Heart right ventricle (tissue), 16 donors: ENCODE results near the gene TSBP1. TPM values are rescaled to one million over a fixed set of nuclear protein-coding genes. Genes with fewer than 3 reads are reported as not detected.
"Not testable (repeated sequence)": the region's sequence is repeated elsewhere in the genome, so short reads cannot be mapped to it uniquely, and the experiment has no call there.

Source experiments
- ATAC-seq, 8 donors: fragments of 200-7000 bp; cut with Tn5 transposase; one replicate each; pipeline ENCODE4 v1.9.1; 2020; ENCODE audit warnings: mild to moderate bottlenecking in 8 of 8, moderate library complexity in 8 of 8, moderate number of reproducible peaks in 1 of 8
- DNase-seq, 2 donors: peaks; one replicate each; pipeline ENCODE4 v3.0.0-alpha.2; 2020
- H3K27ac ChIP-seq, 10 donors: fragments of 200-600 bp; sonication (generic) in 2 of 10; one replicate each; pipeline versions ENCODE4 v1.5.0 to v1.8.0; 2020 to 2022; ENCODE audit warnings: mild to moderate bottlenecking in 3 of 10
- H3K27me3 ChIP-seq, 7 donors: fragments of 200-600 bp; one replicate each; pipeline ENCODE4 v1.8.0; 2021 to 2022; ENCODE audit warnings: mild to moderate bottlenecking in 2 of 7
- H3K36me3 ChIP-seq, 9 donors: fragments of 200-600 bp; sonication (generic) in 1 of 9; one replicate each; pipeline versions ENCODE4 v1.5.0 to v1.8.0; 2020 to 2022; ENCODE audit warnings: mild to moderate bottlenecking in 2 of 9
- H3K4me1 ChIP-seq, 9 donors: fragments of 200-600 bp; sonication (generic) in 1 of 9; one replicate each; pipeline versions ENCODE4 v1.5.0 to v1.8.0; 2020 to 2022; ENCODE audit warnings: mild to moderate bottlenecking in 4 of 9
- H3K4me3 ChIP-seq, 10 donors: fragments of 200-600 bp; sonication (generic) in 2 of 10; one replicate each; pipeline versions ENCODE4 v1.5.0 to v1.8.0; 2020 to 2022; ENCODE audit warnings: mild to moderate bottlenecking in 7 of 10, moderate library complexity in 2 of 10
- H3K9me3 ChIP-seq, 11 donors: fragments of 200-600 bp in 10 of 11; sonication (generic) in 2 of 11; one replicate each; pipeline versions ENCODE4 v1.5.0 to v1.8.0; 2013 to 2022; ENCODE audit warnings: mild to moderate bottlenecking in 2 of 11, control low read depth in 1 of 11, moderate library complexity in 1 of 11
- WGBS, 2 donors: extraction: QIAGEN DNeasy Blood & Tissue Kit; methylation state at CpG; one replicate each; pipeline ENCODE4 v1.1.7; 2013; ENCODE audit warnings: inconsistent platforms in 1 of 2; 5-methylcytosine and 5-hydroxymethylcytosine counted together
- intact Hi-C, 10 donors: fragments of 100-400 bp; cut with DNase I; formaldehyde crosslinking; loops; one replicate each; pipeline versions ENCODE4 v1.11.1 to v1.14.2; 2022
- polyA plus RNA-seq, 2 donors: library from polyadenylated mRNA; stranded (reverse); fragments of 200-250 nt; gene quantifications; one replicate each; pipeline ENCODE4 v1.2.3, GENCODE V29; 2013
- total RNA-seq, 10 donors: library from RNA; stranded (reverse); fragmentation: NEBNext Ultra II Directional in 3 of 10; extraction: Animal tissue kit (Norgen Biotek cat#: 25700) in 3 of 10; gene quantifications; one replicate each; pipeline versions ENCODE4 v1.2.1 to v1.2.4, GENCODE V29; 2021 to 2023
- TF ChIP-seq, protein P1 (sequence below), 9 donors: fragments of 200-600 bp; sonication (generic) in 2 of 9; IDR thresholded peaks; one replicate each; pipeline versions ENCODE4 v1.5.0 to v1.8.0; 2021 to 2022; ENCODE audit warnings: antibody characterized with exemption in 9 of 9, mild to moderate bottlenecking in 5 of 9, moderate library complexity in 1 of 9
- donor health status: Arrhythmogenic right ventricular cardiomyopathy.
- donor health status: ischemic (EF 13 %, LVEDD 7.1; RV severe dilation, severe dysfunction).
- donor health status: healthy with polysubstance abuse.
- donor health status: DM: no; HTN: yes; CAD: no.
- donor health status: DM: no; HTN: no; CAD: no.
- donor health status: ischemic (EF 25% LVEDD 6.9; RV normal size, moderate dysfunction).
- donor health status: ischemic (EF 25% LVEDD 5.7; RV mildly dilated, moderate dysfunction).
- donor health status: healthy.
- donor health status: DM: yes; HTN: yes; CAD: no.
- donor health status: Ischemic cardiomyopathy.
- donor health status: ischemic (EF 35%, LVEDD 5.7; RV mildly dilated, moderate dysfunction).
- donor health status: nonischemic (EF 11% LVEDD 7.7; RV severe dilation, severe dysfunction).
- donor health status: DM: yes; HTN: yes; CAD: no.
- donor health status: PGD.
- donor health status: ischemic (EF 29% LVEDD 5.4; RV normal size, mild dysfunction).
- donor health status: nonischemic (EF 23%, LVEDD 6.1; RV moderate dilation, normal function).

The TSBP1 gene
- total and polyA plus RNA-seq, 12 donors = not detected

GRCh38 chr6:32291543-32291942, 80.2 kb downstream of the TSBP1 start:
- no peak for ATAC-seq
- DNase-seq = no peak
- TF ChIP-seq, protein P1, sequence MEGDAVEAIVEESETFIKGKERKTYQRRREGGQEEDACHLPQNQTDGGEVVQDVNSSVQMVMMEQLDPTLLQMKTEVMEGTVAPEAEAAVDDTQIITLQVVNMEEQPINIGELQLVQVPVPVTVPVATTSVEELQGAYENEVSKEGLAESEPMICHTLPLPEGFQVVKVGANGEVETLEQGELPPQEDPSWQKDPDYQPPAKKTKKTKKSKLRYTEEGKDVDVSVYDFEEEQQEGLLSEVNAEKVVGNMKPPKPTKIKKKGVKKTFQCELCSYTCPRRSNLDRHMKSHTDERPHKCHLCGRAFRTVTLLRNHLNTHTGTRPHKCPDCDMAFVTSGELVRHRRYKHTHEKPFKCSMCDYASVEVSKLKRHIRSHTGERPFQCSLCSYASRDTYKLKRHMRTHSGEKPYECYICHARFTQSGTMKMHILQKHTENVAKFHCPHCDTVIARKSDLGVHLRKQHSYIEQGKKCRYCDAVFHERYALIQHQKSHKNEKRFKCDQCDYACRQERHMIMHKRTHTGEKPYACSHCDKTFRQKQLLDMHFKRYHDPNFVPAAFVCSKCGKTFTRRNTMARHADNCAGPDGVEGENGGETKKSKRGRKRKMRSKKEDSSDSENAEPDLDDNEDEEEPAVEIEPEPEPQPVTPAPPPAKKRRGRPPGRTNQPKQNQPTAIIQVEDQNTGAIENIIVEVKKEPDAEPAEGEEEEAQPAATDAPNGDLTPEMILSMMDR (IDR thresholded peaks at IDR 0.05) = no peak
- Histone ChIP-seq H3K27ac (no peak overlapping the region), H3K4me3 (no peak overlapping the region), H3K27me3 (peaks cover 0 to 14% (median 0%) of the 10 kb centered on the region in 7 donors), H3K9me3 (no peaks in the 10 kb centered on the region), H3K4me1 (peaks cover 0 to 11% (median 7%) of the 10 kb centered on the region in 9 donors), H3K36me3 (no peaks in the 10 kb centered on the region)
- 73 to 98% methylated on average over 1 of the region's 1 CpG for WGBS, 2 donors
- intact Hi-C loops = no loop called here

DNA sequence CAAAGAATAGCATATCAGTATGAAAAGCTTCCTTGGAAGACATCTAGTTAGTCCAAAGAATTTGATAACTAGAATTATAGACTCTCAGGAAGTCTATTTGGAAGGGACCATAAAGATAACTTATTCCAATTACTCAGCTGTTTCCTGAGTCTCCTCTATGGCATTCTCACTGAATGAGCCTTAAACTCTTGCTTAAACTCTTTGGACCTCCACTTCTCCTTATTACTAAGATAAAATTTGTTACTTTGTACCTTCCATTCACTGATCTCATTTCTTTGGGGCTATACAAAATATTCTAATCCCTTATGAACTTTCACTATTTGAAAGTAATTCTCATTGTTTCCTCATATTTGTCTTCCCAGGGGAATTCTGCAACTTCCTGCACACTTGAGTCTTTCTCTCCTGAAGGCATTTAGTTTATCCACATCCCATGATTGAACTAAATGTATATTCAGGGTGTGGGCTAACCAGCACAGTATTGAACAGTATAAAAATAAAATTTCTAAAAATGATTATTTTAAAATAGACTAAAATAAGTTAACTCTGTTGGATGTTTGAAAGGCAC, 80.7 kb downstream of the TSBP1 start:
- TF ChIP-seq, protein P1 (IDR thresholded peaks at IDR 0.05) = no peak
- intact Hi-C loops = no loop called here
- Histone ChIP-seq H3K4me3 (no peak overlapping the region), H3K36me3 (no peaks in the 10 kb centered on the region), H3K9me3 (no peaks in the 10 kb centered on the region), H3K27me3 (peaks cover 0 to 14% (median 0%) of the 10 kb centered on the region in 7 donors), H3K27ac (no peak overlapping the region), H3K4me1 (peaks cover 0 to 11% (median 7%) of the 10 kb centered on the region in 9 donors)
- ATAC-seq (no peak), DNase-seq (no peak)

DNA sequence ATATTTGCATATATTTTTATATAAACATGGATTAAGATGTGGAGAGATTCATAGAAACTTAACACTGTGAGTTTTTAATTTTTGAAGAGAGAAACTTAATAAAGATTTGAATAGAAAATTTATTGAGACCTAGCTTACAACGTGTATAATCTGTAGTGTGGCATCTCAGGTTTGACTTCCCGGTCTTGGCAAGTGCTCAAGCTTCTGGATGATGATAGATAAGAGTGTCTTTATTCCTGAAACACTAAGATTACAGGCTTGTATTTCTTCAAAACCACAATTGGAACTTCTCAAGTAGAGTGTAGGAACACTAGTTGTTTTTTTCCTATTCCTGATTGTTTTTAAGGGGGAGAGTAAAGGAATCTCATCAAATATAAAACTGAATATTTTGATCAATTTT, 83.3 kb downstream of the TSBP1 start:
- Histone ChIP-seq H3K27me3 (peaks cover 0 to 7% (median 0%) of the 10 kb centered on the region in 7 donors), H3K4me1 (peaks cover 0 to 11% (median 7%) of the 10 kb centered on the region in 9 donors), H3K9me3 (peaks cover 0 to 2% (median 0%) of the 10 kb centered on the region in 11 donors), H3K27ac (no peak overlapping the region), H3K4me3 (no peak overlapping the region), H3K36me3 (no peaks in the 10 kb centered on the region)
- intact Hi-C loops = no loop called here
- 40 to 43% methylated on average over 2 of the region's 2 CpGs for WGBS, 2 donors
- ATAC-seq (no peak), DNase-seq (no peak)
- TF ChIP-seq, protein P1 (IDR thresholded peaks at IDR 0.05) = no peak

GRCh38 chr6:32273801-32274577, 97.7 kb downstream of the TSBP1 start:
- H3K27ac ChIP-seq, ATAC-seq, H3K9me3 ChIP-seq, H3K36me3 ChIP-seq, H3K27me3 ChIP-seq, H3K4me3 ChIP-seq, DNase-seq, intact Hi-C loops: not testable (repeated sequence)
- 80 to 87% methylated on average over 2 of the region's 2 CpGs for WGBS, 2 donors
- peaks cover 0 to 10% (median 0%) of the 10 kb centered on the region in 9 donors for H3K4me1 ChIP-seq

- 69 to 73% methylated on average over 1 of the region's 1 CpG for WGBS, 2 donors
- H3K27me3 ChIP-seq = peaks cover 0 to 3% (median 0%) of the 10 kb centered on the region in 7 donors
- no peaks in the 10 kb centered on the region for H3K36me3 ChIP-seq
- TF ChIP-seq, protein P1 (IDR thresholded peaks at IDR 0.05) = no peak
- H3K9me3 ChIP-seq = peaks cover 0 to 8% (median 0%) of the 10 kb centered on the region in 11 donors
- ATAC-seq (no peak), DNase-seq (no peak)
- H3K4me1 ChIP-seq = peaks cover 0 to 10% (median 0%) of the 10 kb centered on the region in 9 donors
- intact Hi-C loops = no loop called here
- H3K27ac ChIP-seq = peak overlapping the region in 1 of 10 donors; percentile 50
- H3K4me3 ChIP-seq = no peak overlapping the region
Measured at GRCh38 chr6:32271429-32271828, 100.3 kb downstream of the TSBP1 start.

- DNase-seq, intact Hi-C loops, H3K4me3 ChIP-seq, ATAC-seq, H3K9me3 ChIP-seq, H3K27ac ChIP-seq, H3K27me3 ChIP-seq, H3K36me3 ChIP-seq: not testable (repeated sequence)
- peaks cover 0 to 10% (median 0%) of the 10 kb centered on the region in 9 donors for H3K4me1 ChIP-seq
- WGBS, 2 donors = 94 to 95% methylated on average over 3 of the region's 3 CpGs
Measured at GRCh38 chr6:32268459-32268858, 103.2 kb downstream of the TSBP1 start.
